HCT116 (cell line): ENCODE measurements around the gene HIPK2. TPM values are rescaled to one million over a fixed set of nuclear protein-coding genes. Genes with fewer than 3 reads are reported as not detected.

Experiments used
- ATAC-seq: fragments of 200-7000 bp; cut with Tn5 transposase; 2 replicates; pipeline ENCODE4 v1.9.1; 2020; ENCODE audit warnings: mild to moderate bottlenecking, moderate library complexity
- BruUV-seq: library from RNA; stranded (reverse); fragments of 400-500 nt; replicated peaks from 2 replicates; lab custom pipeline; 2021; lab: Mats Ljungman, UMichigan
- CTCF ChIA-PET: fragments of 300-600 bp; sonication (Branson Sonifier 250); formaldehyde crosslinking; loops from one replicate; lab custom pipeline; 2021; ENCODE audit warnings: antibody characterized with exemption; lab: Charles Lee
- POLR2A ChIA-PET: fragments of 300-600, 350-600 bp; sonication (Branson Sonifier 250); formaldehyde crosslinking; loops from one replicate; lab custom pipeline; 2021; ENCODE audit warnings: antibody characterized with exemption; lab: Charles Lee
- RAD21 ChIA-PET, 2 experiments: fragments of 300-600 bp; sonication (Branson Sonifier 250); formaldehyde crosslinking; loops; one replicate each; lab custom pipeline; 2023; ENCODE audit warnings: low total read pairs in 2 of 2; ENCODE audit not compliant: uncharacterized antibody in 2 of 2, unreplicated experiment in 2 of 2, low non-redundant PET in 1 of 2; lab: Charles Lee
- DNase-seq: peaks from one replicate; pipeline ENCODE4 v3.0.0-alpha.2; 2010; ENCODE audit warnings: low read depth, low spot score
- H2AFZ ChIP-seq: fragments of 200-600 bp; shearing (Covaris generic), sonication (generic); 2 replicates; pipeline ENCODE4 v1.6.1; 2017; ENCODE audit warnings: low read depth, mixed run types, mixed read lengths, antibody characterized with exemption, low read length; ENCODE audit not compliant: poor library complexity, severe bottlenecking
- H3K27ac ChIP-seq: 2 replicates; pipeline ENCODE4 v1.5.1; 2012; ENCODE audit warnings: low read depth, low read length
- H3K27me3 ChIP-seq: fragments of 200-600 bp; sonication (generic); 2 replicates; pipeline ENCODE4 v1.6.1; 2016; ENCODE audit warnings: mixed run types, low read length, mixed read lengths; ENCODE audit not compliant: insufficient read depth
- H3K36me3 ChIP-seq, 2 experiments: fragments of 200-500 bp in 1 of 2; fragments of 200-600 bp in 1 of 2; sonication (Bioruptor generic) in 1 of 2; sonication (generic) in 1 of 2; 2 replicates each; pipeline versions ENCODE4 v1.5.1 to v1.6.1; 2014 to 2016; ENCODE audit warnings: low read length in 2 of 2, inconsistent platforms in 1 of 2, mixed read lengths in 1 of 2, mixed run types in 1 of 2; ENCODE audit not compliant: insufficient read depth in 2 of 2, control insufficient read depth in 1 of 2
- H3K4me1 ChIP-seq, 2 experiments: fragments of 200-600 bp in 1 of 2; sonication (generic) in 1 of 2; 2 replicates each; pipeline versions ENCODE4 v1.5.1 to v1.6.1; 2012 to 2017; ENCODE audit warnings: low read length in 2 of 2, inconsistent platforms in 1 of 2, mild to moderate bottlenecking in 1 of 2, mixed read lengths in 1 of 2, mixed run types in 1 of 2, moderate library complexity in 1 of 2; ENCODE audit not compliant: insufficient read depth in 2 of 2, control insufficient read depth in 1 of 2
- H3K4me2 ChIP-seq: fragments of 200-600 bp; sonication (generic); 2 replicates; pipeline ENCODE4 v1.6.1; 2017; ENCODE audit warnings: mixed run types, low read length, mixed read lengths
- H3K4me3 ChIP-seq, 2 experiments: fragments of 200-600 bp in 1 of 2; sonication (generic) in 1 of 2; replicated peaks in 1 of 2; 2 replicates each; pipeline ENCODE4 v1.5.1; 2011 to 2016; ENCODE audit warnings: low read length in 2 of 2, control low read depth in 1 of 2, low read depth in 1 of 2, mild to moderate bottlenecking in 1 of 2, mixed read lengths in 1 of 2, mixed run types in 1 of 2
- H3K79me2 ChIP-seq: fragments of 200-600 bp; sonication (generic); 2 replicates; pipeline ENCODE4 v1.6.1; 2017; ENCODE audit warnings: mild to moderate bottlenecking, mixed run types, low read length, moderate library complexity, mixed read lengths; ENCODE audit not compliant: insufficient read depth
- H3K9ac ChIP-seq: fragments of 200-600 bp; sonication (generic); 2 replicates; pipeline ENCODE4 v1.6.1; 2016; ENCODE audit warnings: low read length, mixed read lengths
- H3K9me2 ChIP-seq: fragments of 200-600 bp; sonication (generic), shearing (Covaris generic); 2 replicates; pipeline ENCODE4 v1.6.1; 2017; ENCODE audit warnings: mixed run types, mild to moderate bottlenecking, moderate library complexity; ENCODE audit not compliant: insufficient read depth
- H3K9me3 ChIP-seq, 2 experiments: fragments of 200-500 bp in 1 of 2; fragments of 200-600 bp in 1 of 2; sonication (Bioruptor generic) in 1 of 2; sonication (generic) in 1 of 2; 2 replicates each; pipeline ENCODE4 v1.6.1; 2014 to 2017; ENCODE audit warnings: low read length in 2 of 2, mixed read lengths in 2 of 2, inconsistent platforms in 1 of 2, low read depth in 1 of 2, mild to moderate bottlenecking in 1 of 2, mixed run types in 1 of 2, moderate library complexity in 1 of 2; ENCODE audit not compliant: control insufficient read depth in 1 of 2, insufficient read depth in 1 of 2
- H4K20me1 ChIP-seq: fragments of 200-600 bp; sonication (generic), shearing (Covaris generic); 2 replicates; pipeline ENCODE4 v1.6.1; 2017; ENCODE audit warnings: mixed run types, mild to moderate bottlenecking, moderate library complexity; ENCODE audit not compliant: insufficient read depth
- ATF3 ChIP-seq: IDR thresholded peaks from 2 replicates; pipeline ENCODE4 v1.6.1; 2012
- CEBPB ChIP-seq: IDR thresholded peaks from 2 replicates; pipeline ENCODE4 v1.6.1; 2012; ENCODE audit warnings: low read depth
- CTCF ChIP-seq, 3 experiments: fragments of 200-600 bp in 1 of 3; sonication (generic) in 1 of 3; IDR thresholded peaks in 2 of 3; conservative IDR thresholded peaks in 1 of 3; 2 replicates each; pipeline ENCODE4 v1.5.1; 2012 to 2017; ENCODE audit warnings: low read depth in 2 of 3, low read length in 2 of 3, antibody characterized with exemption in 1 of 3, borderline replicate concordance in 1 of 3, control low read depth in 1 of 3, mild to moderate bottlenecking in 1 of 3, mixed read lengths in 1 of 3, mixed run types in 1 of 3, moderate library complexity in 1 of 3; ENCODE audit not compliant: insufficient read depth in 1 of 3
- EZH2phosphoT487 ChIP-seq: fragments of 200-600 bp; IDR thresholded peaks from 2 replicates; pipeline ENCODE4 v1.6.1; 2018; ENCODE audit warnings: antibody characterized with exemption, borderline replicate concordance
- JUND ChIP-seq: IDR thresholded peaks from 2 replicates; pipeline ENCODE4 v1.6.1; 2012
- POLR2A ChIP-seq: IDR thresholded peaks from 2 replicates; pipeline ENCODE4 v1.7.0; 2011; ENCODE audit warnings: borderline replicate concordance; ENCODE audit not compliant: insufficient read depth, insufficient read length; ENCODE audit errors: extremely low read depth
- POLR2AphosphoS5 ChIP-seq: IDR thresholded peaks from 2 replicates; pipeline ENCODE4 v1.6.1; 2011; ENCODE audit warnings: mild to moderate bottlenecking, low read depth, low read length, moderate library complexity
- RAD21 ChIP-seq: IDR thresholded peaks from 2 replicates; pipeline ENCODE4 v1.6.1; 2012; ENCODE audit warnings: low read depth, mild to moderate bottlenecking
- REST ChIP-seq: IDR thresholded peaks from 2 replicates; pipeline ENCODE4 v1.6.1; 2012; ENCODE audit warnings: low read depth
- SP1 ChIP-seq: IDR thresholded peaks from 2 replicates; pipeline ENCODE4 v1.6.1; 2012; ENCODE audit warnings: low read depth
- SRF ChIP-seq: IDR thresholded peaks from 2 replicates; pipeline ENCODE4 v1.6.1; 2012; ENCODE audit warnings: low read depth
- TCF7L2 ChIP-seq: IDR thresholded peaks from 2 replicates; pipeline ENCODE4 v1.7.0; 2011; ENCODE audit warnings: borderline replicate concordance, inconsistent platforms; ENCODE audit not compliant: insufficient read depth, insufficient read length; ENCODE audit errors: extremely low read depth
- YY1 ChIP-seq: IDR thresholded peaks from 2 replicates; pipeline ENCODE4 v1.6.1; 2011; ENCODE audit warnings: low read length, low read depth, moderate library complexity, mild to moderate bottlenecking; ENCODE audit not compliant: insufficient replicate concordance; ENCODE audit errors: extremely low read depth
- ZNF274 ChIP-seq: fragments of 200-500 bp; sonication (Bioruptor generic); IDR thresholded peaks from 2 replicates; pipeline ENCODE4 v1.6.1; 2014; ENCODE audit warnings: mild to moderate bottlenecking, low read depth, low read length, inconsistent platforms
- intact Hi-C: fragments of 100-400 bp; cut with micrococcal nuclease; formaldehyde crosslinking; loops from 2 replicates; pipeline ENCODE4 v1.10.0; 2022
- total RNA-seq: library from RNA; stranded (reverse); gene quantifications from one replicate; pipeline ENCODE4 v1.2.1, GENCODE V29; 2021; ENCODE audit not compliant: unreplicated experiment

HIPK2 gene
- total RNA-seq, 1 experiment from 2014 or later, result 49.5 TPM

GRCh38 chr7:139627831-139628230 lies 150.0 kb downstream of the HIPK2 start (continued):
- TF ChIP-seq REST, result no peak
- TF ChIP-seq CTCF (IDR thresholded peaks at IDR 0.05 in 2 of 3, conservative IDR thresholded peaks at IDR 0.05 in 1 of 3; ENCODE audit: borderline replicate concordance in 1 of 3, insufficient read depth in 1 of 3, low read depth in 2 of 3, low read length in 2 of 3), result no peak
- no peak for TF ChIP-seq POLR2A

GRCh38 chr7:139626817-139627216 lies 151.0 kb downstream of the HIPK2 start:
- no peaks in the 10 kb centered on the region for H3K9me3 ChIP-seq
- RAD21 ChIA-PET, result no interaction called here
- peaks cover 11 to 28% of the 10 kb centered on the region in 2 experiments for H3K36me3 ChIP-seq
- no peak for ATAC-seq
- H3K4me3 ChIP-seq, result no peak overlapping the region
- H2AFZ ChIP-seq, result no peak overlapping the region
- H3K4me1 ChIP-seq, result 0 out of 4 replicates have a peak, but pooled peaks cover 0 to 4% of the 10 kb centered on the region in 2 experiments
- H3K9me2 ChIP-seq, result no peaks in the 10 kb centered on the region
- no peak overlapping the region for H3K9ac ChIP-seq
- CTCF ChIA-PET, result no interaction called here
- no TSS peak for BruUV-seq
- no peaks in the 10 kb centered on the region for H3K27me3 ChIP-seq
- no peak for DNase-seq
- H3K27ac ChIP-seq, result no peak overlapping the region
- intact Hi-C loops, result no loop called here
- H4K20me1 ChIP-seq, result no peaks in the 10 kb centered on the region
- POLR2A ChIA-PET, result no interaction called here
- no peaks in the 10 kb centered on the region for H3K79me2 ChIP-seq
- H3K4me2 ChIP-seq, result no peak overlapping the region
- no peak for TF ChIP-seq JUND
- no peak for TF ChIP-seq CTCF (IDR thresholded peaks at IDR 0.05 in 2 of 3, conservative IDR thresholded peaks at IDR 0.05 in 1 of 3; ENCODE audit: borderline replicate concordance in 1 of 3, insufficient read depth in 1 of 3, low read depth in 2 of 3, low read length in 2 of 3)
- TF ChIP-seq SP1, result no peak
- TF ChIP-seq ATF3, result no peak
- no peak for TF ChIP-seq POLR2AphosphoS5
- no peak for TF ChIP-seq TCF7L2
- TF ChIP-seq CEBPB, result no peak
- TF ChIP-seq YY1, result no peak
- TF ChIP-seq ZNF274, result no peak
- TF ChIP-seq POLR2A, result no peak
- no peak for TF ChIP-seq SRF
- no peak for TF ChIP-seq RAD21
- TF ChIP-seq EZH2phosphoT487, result no peak
